K562 (cell line): ENCODE measurements around the gene VPS4A. TPM values are rescaled to one million over a fixed set of nuclear protein-coding genes. Genes with fewer than 3 reads are reported as not detected.

Experiments used
- HINFP ChIP-seq: fragments of 450-650 bp; conservative IDR thresholded peaks from 2 replicates; pipeline ENCODE4 v1.6.1; 2016; ENCODE audit warnings: missing genetic modification characterization, low read depth, mild to moderate bottlenecking, control low read depth, missing compliant biosample characterization
- RERE ChIP-seq: sonication (generic); formaldehyde crosslinking; IDR thresholded peaks from 2 replicates; pipeline ENCODE4 v1.8.0; 2023; ENCODE audit warnings: missing genetic modification reagents, mild to moderate bottlenecking, borderline replicate concordance
- SMAD1 ChIP-seq: fragments of 150-350 bp; IDR thresholded peaks from 2 replicates; pipeline ENCODE4 v1.6.1; 2014; ENCODE audit warnings: low read length, low read depth; ENCODE audit not compliant: partially characterized antibody
- ZNF318 ChIP-seq, 2 experiments: fragments of 450-650 bp; IDR thresholded peaks; 2 replicates each; pipeline ENCODE4 v1.6.1; 2016; ENCODE audit warnings: mild to moderate bottlenecking in 2 of 2, borderline replicate concordance in 1 of 2, low read depth in 1 of 2, moderate library complexity in 1 of 2
- polyA plus RNA-seq, 8 experiments: library from polyadenylated mRNA; depleted of rRNA in 4 of 8; stranded (reverse) in 5 of 8; unstranded in 3 of 8; fragments of >200 nt; fragmentation: Nextera tagmentation in 2 of 8; fragmentation: Illumina TruSeq in 1 of 8; extraction: Ambion mirVana in 2 of 8; extraction: Trizol in 1 of 8; gene quantifications; 2 replicates each; pipeline versions ENCODE4 v1.2.1 to v1.2.3, GENCODE V29; 2011 to 2014; ENCODE audit warnings: inconsistent platforms in 1 of 8, missing spikeins in 1 of 8
- total RNA-seq, 7 experiments: library from RNA; depleted of rRNA in 6 of 7; stranded (reverse); fragments of >200 nt in 6 of 7; fragmentation: Illumina TruSeq in 2 of 7; extraction: Trizol in 2 of 7; gene quantifications; 2 replicates each; pipeline versions ENCODE4 v1.2.1 to v1.2.3, GENCODE V29; 2011 to 2021; ENCODE audit warnings: low replicate concordance in 1 of 7

VPS4A gene
- total and polyA plus RNA-seq, 9 of the 15 experiments (the other 6 are each of a cell fraction or from before 2014, with no cell fraction given): 7.6 to 45.4 (median 29.9) TPM

- TF ChIP-seq ZNF318 (IDR thresholded peaks at IDR 0.05; ENCODE audit: borderline replicate concordance in 1 of 2, low read depth in 1 of 2): no peak
- no peak for TF ChIP-seq SMAD1
- no peak for TF ChIP-seq RERE (CRISPR knock-in tag)
- TF ChIP-seq HINFP (tag): no peak
These were observed 19.3 kb downstream of the VPS4A start, which contains the start of gene PDF (continued) for GRCh38 chr16:69330286-69331109.
